Small intestine (tissue), 16 donors: ENCODE measurements around the gene DPH1. TPM values are rescaled to one million over a fixed set of nuclear protein-coding genes. Genes with fewer than 3 reads are reported as not detected.
"Not testable (repeated sequence)": the region's sequence is repeated elsewhere in the genome, so short reads cannot be mapped to it uniquely, and the experiment has no call there.

Experiments used
- DNase-seq, 2 donors: peaks; one replicate each; pipeline versions ENCODE4 v3.0.0 to v3.0.0-alpha.2; 2013
- FAIRE-seq: peaks from 2 replicates; lab custom pipeline; 2012; peaks lifted over from hg19 to GRCh38; lab: Jason Lieb, UNC
- H3K27ac ChIP-seq, 3 donors: one replicate each; pipeline ENCODE4 v1.5.1; 2013; ENCODE audit warnings: low read length in 2 of 3, mild to moderate bottlenecking in 2 of 3, control low read depth in 1 of 3, inconsistent platforms in 1 of 3, low read depth in 1 of 3, moderate library complexity in 1 of 3
- H3K27me3 ChIP-seq, 3 donors: one replicate each; pipeline ENCODE4 v1.6.1; 2013; ENCODE audit warnings: low read length in 3 of 3, inconsistent platforms in 1 of 3; ENCODE audit not compliant: control insufficient read depth in 3 of 3, insufficient read depth in 3 of 3
- H3K36me3 ChIP-seq, 3 donors: one replicate each; pipeline ENCODE4 v1.6.1; 2013; ENCODE audit warnings: low read length in 3 of 3, inconsistent platforms in 1 of 3, low read depth in 1 of 3, mild to moderate bottlenecking in 1 of 3, moderate library complexity in 1 of 3; ENCODE audit not compliant: control insufficient read depth in 3 of 3, insufficient read depth in 2 of 3
- H3K4me1 ChIP-seq, 3 donors: one replicate each; pipeline ENCODE4 v1.6.1; 2013; ENCODE audit warnings: low read length in 2 of 3, inconsistent platforms in 1 of 3, low read depth in 1 of 3, mild to moderate bottlenecking in 1 of 3, moderate library complexity in 1 of 3; ENCODE audit not compliant: control insufficient read depth in 3 of 3, insufficient read depth in 2 of 3
- H3K4me3 ChIP-seq, 3 donors: one replicate each; pipeline ENCODE4 v1.5.1; 2013; ENCODE audit warnings: low read length in 3 of 3, control low read depth in 1 of 3, inconsistent platforms in 1 of 3, low read depth in 1 of 3, mild to moderate bottlenecking in 1 of 3, moderate library complexity in 1 of 3
- H3K9me3 ChIP-seq, 2 donors: one replicate each; pipeline ENCODE4 v1.6.1; 2013; ENCODE audit warnings: low read depth in 1 of 2, low read length in 1 of 2; ENCODE audit not compliant: control insufficient read depth in 2 of 2, insufficient read depth in 1 of 2
- WGBS, 3 donors: extraction: QIAGEN DNeasy Blood & Tissue Kit; methylation state at CpG; one replicate each; pipeline ENCODE4 v1.1.7; 2013; 5-methylcytosine and 5-hydroxymethylcytosine counted together
- long read RNA-seq, 10 donors: transcript quantifications; one replicate each; lab custom pipeline, GENCODE V29; 2026
- polyA plus RNA-seq, 4 donors: library from polyadenylated mRNA; stranded (reverse) in 3 of 4; unstranded in 1 of 4; fragments of 200-250 nt in 3 of 4; fragments of 120-200 nt in 1 of 4; gene quantifications; one replicate each; pipeline versions ENCODE4 v1.2.1 to v1.2.3, GENCODE V29; 2013
- donor health status: healthy with polysubstance abuse.
- donor health status: control.
- donor health status: control.
- donor health status: Bipolar disorder and iron deficiency.
- donor health status: healthy.

Gene DPH1
- 10 to 100 TPM; 11.6 to 40.2 (median 15.8) TPM for polyA plus RNA-seq
- long read RNA-seq, donor 1 = 0 reads
- long read RNA-seq, donor 2 = 0 reads
- long read RNA-seq, donor 3, partial matches to known transcripts = 0 of 4 reads
- long read RNA-seq, donor 3, other reads (novel, unspliced or antisense) = 0 of 4 reads
- long read RNA-seq, donor 4 = 0 reads
- long read RNA-seq, donor 5, partial matches to known transcripts = 0 of 4 reads
- long read RNA-seq, donor 5, other reads (novel, unspliced or antisense) = 0 of 4 reads
- long read RNA-seq, donor 6, partial matches to known transcripts = 0 of 2 reads
- long read RNA-seq, donor 6, other reads (novel, unspliced or antisense) = 0 of 2 reads
- long read RNA-seq, donor 7, transcript DPH1-201 (13 exons, 2,221 nt) = major isoform, 5 of 8 reads
- long read RNA-seq, donor 7, partial matches to known transcripts = 0 of 8 reads
- long read RNA-seq, donor 7, other reads (novel, unspliced or antisense) = 0 of 8 reads
- long read RNA-seq, donor 8, partial matches to known transcripts = 0 of 1 reads
- long read RNA-seq, donor 8, other reads (novel, unspliced or antisense) = 0 of 1 reads
- long read RNA-seq, donor 9, partial matches to known transcripts = 0 of 1 reads
- long read RNA-seq, donor 9, other reads (novel, unspliced or antisense) = 0 of 1 reads
- long read RNA-seq, donor 10, transcript DPH1-201 (13 exons, 2,221 nt) = major isoform, 5 of 10 reads
- long read RNA-seq, donor 10, partial matches to known transcripts = 0 of 10 reads
- long read RNA-seq, donor 10, other reads (novel, unspliced or antisense) = 0 of 10 reads

GRCh38 chr17:2029911-2030778 lies at the start of gene DPH1:
DPH1 (plus strand) TSS chr17:2030153; CDS start chr17:2030170, 17 bp downstream.
- Histone ChIP-seq H3K36me3 (peaks cover 0 to 15% (median 0%) of the 10 kb centered on the region in 3 donors), H3K9me3 (no peaks in the 10 kb centered on the region), H3K4me1 (peaks cover 2 to 18% (median 9%) of the 10 kb centered on the region in 3 donors), H3K27ac (peak within 1 kb of the TSS in 2 of 3 donors; percentile 15 to 57), H3K27me3 (peaks cover 2 to 43% (median 5%) of the 10 kb centered on the region in 3 donors), H3K4me3 (peak within 1 kb of the TSS; percentile 96 to 99 (median 98))
- 1% methylated on average over 55 to 59 of the region's 59 CpGs for WGBS, 3 donors
- FAIRE-seq (no peak), DNase-seq (peak; percentile 89 to 90)

- 85 to 88% (median 87%) methylated on average over 8 of the region's 8 CpGs for WGBS, 3 donors
- peaks cover 0 to 31% (median 3%) of the 10 kb centered on the region in 3 donors for H3K27me3 ChIP-seq
- DNase-seq (no peak), FAIRE-seq (no peak)
- no peak overlapping the region for H3K4me3 ChIP-seq
- H3K27ac ChIP-seq = no peak overlapping the region
- no peaks in the 10 kb centered on the region for H3K9me3 ChIP-seq
- no peaks in the 10 kb centered on the region for H3K36me3 ChIP-seq
- H3K4me1 ChIP-seq = no peaks in the 10 kb centered on the region
Measured at GRCh38 chr17:1980665-1981250, 49.2 kb upstream of the DPH1 start.

- H3K27ac ChIP-seq, H3K4me3 ChIP-seq, H3K36me3 ChIP-seq, H3K9me3 ChIP-seq, FAIRE-seq, DNase-seq, H3K4me1 ChIP-seq: not testable (repeated sequence)
- 80 to 89% (median 83%) methylated on average over 12 to 13 of the region's 13 CpGs for WGBS, 3 donors
- H3K27me3 ChIP-seq = peaks cover 0 to 15% (median 2%) of the 10 kb centered on the region in 3 donors
Measured at GRCh38 chr17:1982793-1983366, 47.1 kb upstream of the DPH1 start.

- WGBS, 3 donors = 45 to 77% (median 76%) methylated on average over 4 of the region's 4 CpGs
- FAIRE-seq = no peak
- H3K36me3 ChIP-seq = peaks cover 0 to 5% (median 0%) of the 10 kb centered on the region in 3 donors
Measured at GRCh38 chr17:1985093-1985492, 44.9 kb upstream of the DPH1 start.

GRCh38 chr17:1985686-1986085 lies 44.3 kb upstream of the DPH1 start:
- H3K4me3 ChIP-seq = no peak overlapping the region

More at GRCh38 chr17:1985093-1985492, 44.9 kb upstream of the DPH1 start:
- Histone ChIP-seq H3K4me1 (no peaks in the 10 kb centered on the region), H3K27ac (no peak overlapping the region), H3K27me3 (peaks cover 0 to 4% (median 0%) of the 10 kb centered on the region in 3 donors), H3K4me3 (no peak overlapping the region), H3K9me3 (no peaks in the 10 kb centered on the region)
- DNase-seq = no peak

GRCh38 chr17:1986783-1987451 lies 43.0 kb upstream of the DPH1 start:
- H3K27me3 ChIP-seq = peaks cover 0 to 4% (median 0%) of the 10 kb centered on the region in 3 donors
- H3K36me3 ChIP-seq = peaks cover 0 to 5% (median 0%) of the 10 kb centered on the region in 3 donors
- WGBS, 3 donors = 70 to 80% (median 71%) methylated on average over 18 of the region's 18 CpGs
- no peak for DNase-seq
- FAIRE-seq = no peak
- no peak overlapping the region for H3K4me3 ChIP-seq
- no peaks in the 10 kb centered on the region for H3K4me1 ChIP-seq
- no peak overlapping the region for H3K27ac ChIP-seq
- no peaks in the 10 kb centered on the region for H3K9me3 ChIP-seq

More at GRCh38 chr17:1985686-1986085, 44.3 kb upstream of the DPH1 start:
- H3K27me3 ChIP-seq = peaks cover 0 to 4% (median 0%) of the 10 kb centered on the region in 3 donors
- DNase-seq (no peak), FAIRE-seq (no peak)
- 86 to 93% (median 86%) methylated on average over 4 of the region's 4 CpGs for WGBS, 3 donors
- H3K27ac ChIP-seq = no peak overlapping the region
- no peaks in the 10 kb centered on the region for H3K9me3 ChIP-seq
- peaks cover 0 to 5% (median 0%) of the 10 kb centered on the region in 3 donors for H3K36me3 ChIP-seq
- no peaks in the 10 kb centered on the region for H3K4me1 ChIP-seq

- Histone ChIP-seq H3K27me3 (no peaks in the 10 kb centered on the region), H3K4me3 (no peak overlapping the region), H3K27ac (no peak overlapping the region), H3K4me1 (no peaks in the 10 kb centered on the region), H3K36me3 (peaks cover 0 to 5% (median 0%) of the 10 kb centered on the region in 3 donors), H3K9me3 (no peaks in the 10 kb centered on the region)
- FAIRE-seq (no peak), DNase-seq (no peak)
- WGBS, 3 donors = 82 to 87% (median 85%) methylated on average over 10 of the region's 10 CpGs
Measured at GRCh38 chr17:1989135-1989534, 40.8 kb upstream of the DPH1 start.
